GM21381 (cell line): ENCODE data around the gene PRKAR2B.
"Not testable (repeated sequence)": the region's sequence is repeated elsewhere in the genome, so short reads cannot be mapped to it uniquely, and the experiment has no call there.

Source experiments
- ATAC-seq: cut with Tn5 transposase; IDR thresholded peaks from one replicate; pipeline ENCODE4 v1.9.1; 2021; ENCODE audit warnings: mild to moderate bottlenecking, moderate library complexity; ENCODE audit not compliant: unreplicated experiment

Gene PRKAR2B

DNA sequence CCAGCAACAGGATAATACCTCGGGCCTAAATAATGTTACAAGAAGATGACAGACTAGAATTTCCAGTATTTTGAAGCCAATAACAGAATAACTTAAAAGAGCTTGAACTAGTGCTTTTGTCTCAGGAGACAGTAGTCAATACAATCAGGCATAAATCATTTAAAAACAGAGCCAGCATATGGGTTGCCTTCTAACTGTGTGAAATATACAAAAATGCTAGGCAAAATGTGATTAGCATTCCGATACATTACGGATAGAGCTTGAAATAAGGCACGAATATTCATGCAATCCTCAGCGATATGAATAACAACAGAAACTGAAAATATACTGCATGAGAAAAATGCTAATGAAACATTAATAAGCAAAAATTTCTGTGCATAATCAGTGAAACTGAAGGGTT, 18.3 kb upstream of the PRKAR2B start:
- no peak for ATAC-seq

DNA sequence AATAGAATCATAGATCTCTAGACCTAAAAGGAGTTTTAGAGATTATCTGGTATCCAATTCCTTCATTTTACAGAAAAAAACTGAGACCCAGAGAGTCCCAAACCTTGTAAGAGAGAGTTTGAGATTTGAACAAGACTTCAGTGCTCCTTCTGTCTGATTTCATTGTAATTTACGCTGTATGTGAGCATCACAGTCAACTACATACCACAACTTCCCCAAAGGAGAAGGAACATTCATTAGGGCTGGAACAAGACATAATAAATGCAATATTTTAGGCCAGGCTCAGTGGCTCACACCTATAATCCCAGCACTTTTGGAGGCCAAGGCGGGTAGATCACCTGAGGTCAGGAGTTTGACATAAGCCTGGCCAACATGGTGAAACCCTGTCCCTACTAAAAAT, 17.3 kb upstream of the PRKAR2B start:
- ATAC-seq = no peak

DNA sequence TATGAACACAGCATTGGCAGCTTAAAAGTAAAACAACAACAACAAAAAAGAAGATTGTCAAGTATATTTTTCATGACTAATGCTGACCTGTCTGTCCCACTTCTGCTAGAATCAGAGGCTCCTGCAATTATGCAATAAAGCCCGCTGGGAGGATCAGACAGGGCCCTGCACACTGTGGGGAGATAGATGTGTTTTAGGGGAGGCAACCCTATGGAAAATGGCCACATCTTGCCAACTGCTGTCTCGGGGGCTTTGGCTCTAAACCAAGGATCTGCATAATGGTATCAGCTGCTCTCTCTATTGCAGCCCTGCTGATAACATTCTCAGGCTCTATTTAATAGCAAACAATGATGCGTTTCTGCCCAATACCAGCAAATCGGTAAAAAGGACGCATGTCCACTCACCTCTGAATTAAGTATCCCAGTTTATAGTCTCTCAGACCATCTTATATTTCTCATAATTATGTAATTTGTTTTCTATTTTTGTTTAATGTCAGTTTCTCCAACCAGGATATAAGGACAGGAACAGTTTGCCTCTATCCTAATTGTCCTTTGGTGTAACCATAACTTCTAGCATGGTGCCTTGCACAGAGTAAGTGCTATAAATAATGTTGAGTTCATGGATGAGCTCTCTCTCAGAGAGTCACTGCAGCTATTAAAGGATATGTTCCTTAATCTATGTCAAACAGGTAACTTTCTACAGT, 15.3 kb upstream of the PRKAR2B start:
- ATAC-seq = no peak

DNA sequence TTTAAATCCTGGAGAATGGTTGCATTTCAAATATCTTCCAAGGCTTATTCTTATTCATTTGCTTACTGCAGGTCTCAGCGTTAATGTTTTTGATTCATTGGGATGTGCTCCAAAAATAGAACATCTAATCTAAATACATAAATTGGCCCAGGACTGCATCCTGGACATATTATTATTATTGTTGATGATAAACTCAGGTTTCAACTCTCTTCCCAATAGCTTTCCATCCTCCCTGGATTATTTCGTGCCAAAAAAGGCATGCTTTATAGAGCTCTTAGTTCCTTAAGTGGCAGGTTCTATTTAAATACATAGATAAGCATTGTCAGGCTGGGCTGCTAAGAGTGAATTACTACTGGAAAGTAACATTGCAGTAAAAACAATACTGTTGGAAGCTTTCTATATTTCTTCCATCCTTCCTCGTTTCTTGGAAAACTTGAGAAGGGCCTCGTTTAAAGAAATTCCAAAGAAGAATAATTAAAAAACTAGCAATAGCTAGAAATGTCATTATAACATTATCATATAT, 14.7 kb upstream of the PRKAR2B start:
- ATAC-seq = no peak

DNA sequence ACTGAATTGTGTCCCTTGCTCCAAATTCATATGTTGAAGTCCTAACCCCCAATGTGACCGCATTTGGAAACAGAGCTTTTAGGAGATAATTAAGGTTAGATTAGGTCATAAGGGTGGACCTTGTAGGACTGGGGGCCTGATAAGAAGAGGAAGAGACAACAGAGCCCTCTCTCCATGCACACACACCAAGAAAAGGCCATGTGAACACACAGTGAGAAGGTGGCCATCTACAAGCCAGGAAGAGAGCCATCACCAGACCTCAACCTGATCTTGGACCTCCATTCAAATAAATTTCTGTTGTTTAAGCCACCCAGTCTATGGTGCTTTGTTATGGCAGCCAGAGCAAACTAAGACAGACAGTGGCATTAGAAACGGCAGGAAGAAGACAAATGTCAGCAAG, 12.5 kb upstream of the PRKAR2B start:
- ATAC-seq = no peak

DNA sequence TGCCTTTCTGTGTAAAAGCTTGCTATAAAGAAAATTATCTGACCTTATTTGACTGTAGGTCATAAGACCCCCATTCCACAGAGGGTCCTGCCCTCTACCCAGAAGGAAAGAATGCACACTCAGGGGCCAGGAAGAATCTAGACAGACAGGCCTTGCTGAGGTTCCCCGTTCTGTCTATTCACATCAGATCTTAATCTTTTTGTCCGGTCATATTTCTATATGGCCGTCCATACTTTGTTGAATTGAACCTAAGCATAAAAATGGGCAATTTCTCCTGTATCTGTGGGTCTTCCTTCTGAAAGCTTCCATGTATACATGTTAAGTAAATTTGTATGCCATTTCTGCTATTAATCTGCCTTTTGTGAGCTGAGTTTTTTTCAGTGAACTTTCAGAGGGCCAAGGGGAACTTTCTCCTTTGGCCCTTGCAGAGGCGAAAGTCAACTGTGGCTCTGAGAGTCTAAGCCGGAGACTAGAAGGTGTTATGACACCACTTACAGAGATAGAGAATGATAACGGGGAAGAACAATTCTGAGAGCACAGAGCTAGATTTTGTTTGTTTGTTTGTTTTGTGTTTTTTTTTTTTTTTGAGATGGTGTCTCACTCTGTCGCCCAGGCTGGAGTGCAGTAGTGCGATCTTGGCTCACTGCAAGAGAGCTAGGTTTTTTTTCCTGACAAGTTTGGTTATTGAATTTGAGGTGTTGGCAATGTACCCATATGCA, 11.6 kb upstream of the PRKAR2B start:
- ATAC-seq = no peak

DNA sequence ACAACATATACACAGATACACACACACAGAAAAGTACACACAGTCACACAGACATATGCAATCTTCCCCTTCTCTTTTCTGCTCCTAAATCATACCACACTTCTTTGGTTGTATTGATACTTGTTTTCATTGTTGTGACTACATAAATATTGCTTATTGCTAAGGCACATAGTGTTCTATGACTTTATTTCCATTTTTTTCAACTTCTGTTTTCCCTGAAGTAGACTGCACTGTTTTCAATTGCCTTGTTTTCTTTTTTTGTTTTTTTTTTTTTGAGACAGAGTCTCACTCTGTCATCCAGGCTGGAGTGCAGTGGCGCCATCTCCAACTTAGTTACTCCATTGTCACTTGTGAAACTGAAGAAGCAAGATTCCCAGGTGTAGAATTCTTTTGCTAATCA, 10.0 kb upstream of the PRKAR2B start:
- ATAC-seq = no peak

DNA sequence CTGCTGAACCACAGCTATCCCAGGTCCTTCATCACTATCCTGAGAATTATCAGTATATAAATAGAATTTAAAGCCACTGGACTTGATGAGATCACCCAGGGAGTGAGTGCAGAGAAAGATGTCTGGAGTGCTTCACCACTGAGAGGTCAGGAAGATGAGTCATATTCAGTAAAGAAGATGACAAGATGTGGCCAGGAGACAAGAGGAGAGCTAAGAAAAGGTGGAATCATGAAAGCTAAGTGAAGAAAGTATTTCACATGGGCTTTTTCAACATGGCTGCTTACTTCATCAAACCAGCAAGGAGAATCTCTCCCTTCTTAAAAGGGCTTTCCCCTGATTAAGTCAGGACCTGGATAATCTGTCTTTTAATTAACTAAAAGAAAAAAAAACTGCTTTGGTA, 9.1 kb upstream of the PRKAR2B start:
- ATAC-seq = no peak

DNA sequence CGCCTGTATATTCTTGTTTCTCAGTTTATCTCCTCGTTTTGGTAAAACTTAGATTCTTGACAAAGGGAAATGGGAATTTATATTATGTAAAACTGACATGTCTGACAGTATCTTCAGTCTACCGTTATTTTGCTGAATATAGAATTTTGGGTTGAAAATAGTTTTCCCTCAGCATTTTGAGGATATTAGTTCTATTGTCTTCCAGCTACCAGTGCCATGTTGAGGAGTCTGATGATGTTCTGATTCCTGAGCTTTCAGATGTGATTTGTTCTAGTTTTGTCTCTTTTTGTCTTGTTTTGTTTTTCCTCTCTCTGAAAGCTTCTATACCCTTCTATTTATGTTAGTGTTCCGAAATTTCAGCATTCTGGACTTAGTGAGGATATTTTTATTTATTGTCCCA, 8.0 kb upstream of the PRKAR2B start:
- ATAC-seq = no peak

DNA sequence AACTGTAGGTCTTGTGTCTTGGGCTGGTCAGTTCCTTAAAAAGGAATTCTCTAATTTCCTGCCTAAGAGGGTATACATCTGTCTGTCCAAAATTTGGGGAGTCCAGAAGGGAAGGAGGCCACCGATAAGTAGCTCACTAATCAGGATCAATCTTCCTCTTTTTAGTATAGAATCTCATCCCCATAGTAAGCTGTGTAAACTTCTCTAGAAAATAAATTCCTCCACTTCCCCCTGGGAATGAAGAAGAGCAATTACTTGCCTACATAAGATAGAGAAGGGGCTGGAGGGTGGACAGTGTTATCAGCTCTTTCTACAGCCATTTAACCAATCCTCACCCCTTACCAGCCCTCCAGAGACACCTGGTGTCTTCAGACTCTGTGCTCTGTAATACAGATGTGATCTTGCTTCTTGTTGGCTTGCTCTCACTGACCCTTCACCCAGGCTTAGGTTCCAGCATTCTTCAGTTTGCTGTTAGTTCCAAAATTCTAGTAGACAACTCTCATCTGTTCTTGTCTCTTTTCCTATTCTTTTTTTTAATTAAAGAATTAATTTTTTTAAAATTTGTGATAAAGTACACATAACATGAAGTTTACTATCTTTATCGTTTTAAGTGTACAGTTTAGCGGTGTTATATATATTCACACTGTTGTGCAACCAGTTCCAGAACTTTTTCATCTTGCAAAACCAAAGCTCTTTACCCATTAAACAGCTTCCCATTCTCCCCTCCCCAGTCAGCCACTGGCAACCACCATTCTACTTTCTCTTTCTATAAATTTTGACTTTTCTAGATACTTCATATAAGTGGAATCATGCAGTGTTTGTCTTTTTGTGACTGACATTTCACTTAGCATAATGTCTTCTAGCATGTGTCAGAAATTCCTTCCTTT, 6.5 kb upstream of the PRKAR2B start:
- no peak for ATAC-seq

DNA sequence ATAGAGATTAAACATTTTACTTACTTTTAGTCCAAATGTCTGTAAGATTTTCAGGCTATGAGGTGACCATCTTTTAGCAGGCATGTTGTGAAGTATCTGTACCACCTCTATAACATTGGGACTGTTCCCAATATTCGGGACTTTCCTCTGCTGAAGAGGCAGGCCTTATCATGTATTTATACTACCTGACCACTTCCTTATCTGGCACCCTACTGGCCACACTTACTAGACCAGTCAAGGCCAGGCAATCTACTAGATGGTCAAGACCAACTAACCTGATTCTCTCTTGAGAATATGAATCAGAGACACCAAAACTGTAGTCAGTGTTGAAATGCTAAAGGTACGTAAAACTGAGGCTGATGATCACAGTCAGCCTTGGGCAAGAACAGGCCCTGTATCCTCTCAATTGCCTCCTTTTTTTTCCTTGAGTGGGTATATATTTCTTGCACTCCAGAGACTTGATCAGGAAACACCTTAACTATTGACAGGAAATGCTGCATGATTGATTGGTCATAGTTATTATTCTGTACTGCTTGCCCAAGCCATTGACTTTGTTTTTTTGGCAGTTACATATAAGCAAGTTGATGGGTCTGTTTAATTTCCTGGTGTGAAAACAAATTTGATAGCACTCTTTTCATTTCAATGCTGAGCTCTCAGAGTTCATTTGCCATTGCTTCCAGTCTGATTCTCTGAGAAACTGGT, 5.2 kb upstream of the PRKAR2B start:
- ATAC-seq = no peak

DNA sequence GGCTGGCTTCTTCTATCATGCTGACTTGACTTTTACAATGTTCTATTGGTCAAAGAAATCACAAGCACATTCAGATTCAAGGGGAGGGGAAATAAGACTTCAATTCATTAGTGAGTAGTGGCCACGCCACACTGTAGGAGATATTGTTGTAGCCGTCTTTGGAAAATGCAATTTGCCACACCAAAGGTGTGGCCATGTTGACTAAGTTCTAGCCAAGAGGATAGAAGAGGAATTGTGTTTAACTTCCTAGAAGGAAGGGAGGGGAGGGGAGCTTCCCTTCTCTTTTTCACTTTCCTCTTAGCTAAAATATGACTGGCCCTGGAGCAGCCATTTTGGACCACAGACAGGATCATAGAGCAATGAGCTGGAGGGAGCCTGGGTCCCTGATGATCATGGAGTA, 3.4 kb upstream of the PRKAR2B start:
- no peak for ATAC-seq

DNA sequence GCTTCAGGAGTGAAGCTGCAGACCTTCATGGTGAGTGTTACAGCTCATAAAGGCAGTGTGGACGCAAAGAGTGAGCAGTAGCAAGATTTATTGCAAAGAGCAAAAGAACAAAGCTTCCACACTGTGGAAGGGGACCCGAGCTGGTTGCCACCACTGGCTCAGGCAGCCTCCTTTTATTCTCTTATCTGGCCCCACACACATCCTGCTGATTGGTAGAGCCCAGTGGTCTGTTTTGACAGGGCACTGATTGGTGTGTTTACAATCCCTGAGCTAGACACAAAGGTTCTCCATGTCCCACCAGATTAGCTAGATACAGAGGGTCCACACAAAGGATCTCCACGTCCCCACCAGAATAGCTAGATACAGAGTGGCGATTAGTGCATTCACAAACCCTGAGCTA, 2.7 kb upstream of the PRKAR2B start:
- ATAC-seq = not testable (repeated sequence)

DNA sequence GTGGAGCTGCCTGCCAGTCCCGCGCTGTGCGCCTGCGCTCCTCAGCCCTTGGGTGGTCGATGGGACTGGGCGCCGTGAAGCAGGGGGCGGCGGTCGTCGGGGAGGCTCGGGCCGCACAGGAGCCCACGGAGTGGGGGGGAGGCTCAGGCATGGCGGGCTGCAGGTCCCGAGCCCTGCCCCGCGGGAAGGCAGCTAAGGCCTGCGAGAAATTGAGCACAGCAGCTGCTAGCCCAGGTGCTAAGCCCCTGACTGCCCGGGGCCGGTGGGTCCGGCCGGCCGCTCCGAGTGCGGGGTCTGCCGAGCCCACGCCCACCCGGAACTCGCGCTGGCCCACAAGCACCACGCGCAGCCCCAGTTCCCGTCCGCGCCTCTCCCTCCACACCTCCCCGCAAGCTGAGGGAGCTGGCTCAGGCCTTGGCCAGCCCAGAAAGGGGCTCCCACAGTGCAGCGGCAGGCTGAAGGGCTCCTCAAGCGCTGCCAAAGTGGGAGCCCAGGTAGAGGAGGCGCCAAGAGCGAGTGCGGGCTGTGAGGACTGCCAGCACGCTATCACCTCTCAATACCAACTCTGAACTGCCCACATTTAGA, 2.1 kb upstream of the PRKAR2B start:
- ATAC-seq = not testable (repeated sequence)

DNA sequence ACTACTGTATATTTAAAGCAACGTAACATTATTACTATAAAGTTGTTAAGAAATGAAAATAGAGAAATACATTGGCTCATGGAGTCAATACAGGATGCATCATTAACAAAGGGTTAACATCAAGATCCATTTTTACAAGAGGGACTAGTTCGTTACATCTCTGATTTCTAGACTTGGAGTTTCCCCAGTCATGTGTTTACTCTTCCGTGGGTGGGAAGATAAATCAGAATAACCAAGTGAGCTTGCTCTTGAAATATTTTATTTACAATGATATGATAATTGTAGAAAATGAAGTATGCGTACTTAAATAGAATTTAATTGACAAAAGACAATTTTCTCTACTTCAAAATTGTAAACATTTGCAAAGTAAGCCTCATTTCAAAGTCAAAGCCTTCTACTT, 1.0 kb upstream of the PRKAR2B start:
- no peak for ATAC-seq

DNA sequence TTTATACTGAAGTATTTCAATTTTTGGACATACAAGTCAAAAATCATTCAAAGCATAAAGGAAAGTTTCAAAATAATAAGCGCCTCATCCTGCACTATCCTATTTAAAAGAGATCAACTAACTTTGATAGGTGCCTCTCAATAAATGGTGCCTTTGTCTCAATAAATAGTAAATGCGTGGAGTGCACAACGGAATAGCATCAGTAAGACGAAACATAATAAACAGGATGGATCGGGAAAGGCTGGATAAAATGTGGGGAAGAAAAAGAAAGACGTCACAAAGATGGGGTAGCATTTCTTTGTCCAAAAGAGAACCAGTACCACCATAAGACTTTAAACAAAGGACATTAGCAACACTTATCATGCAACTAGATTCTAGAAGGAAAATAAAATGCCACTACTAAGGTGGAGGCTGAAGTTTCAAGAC, 571 bp upstream of the PRKAR2B start:
- ATAC-seq = no peak

DNA sequence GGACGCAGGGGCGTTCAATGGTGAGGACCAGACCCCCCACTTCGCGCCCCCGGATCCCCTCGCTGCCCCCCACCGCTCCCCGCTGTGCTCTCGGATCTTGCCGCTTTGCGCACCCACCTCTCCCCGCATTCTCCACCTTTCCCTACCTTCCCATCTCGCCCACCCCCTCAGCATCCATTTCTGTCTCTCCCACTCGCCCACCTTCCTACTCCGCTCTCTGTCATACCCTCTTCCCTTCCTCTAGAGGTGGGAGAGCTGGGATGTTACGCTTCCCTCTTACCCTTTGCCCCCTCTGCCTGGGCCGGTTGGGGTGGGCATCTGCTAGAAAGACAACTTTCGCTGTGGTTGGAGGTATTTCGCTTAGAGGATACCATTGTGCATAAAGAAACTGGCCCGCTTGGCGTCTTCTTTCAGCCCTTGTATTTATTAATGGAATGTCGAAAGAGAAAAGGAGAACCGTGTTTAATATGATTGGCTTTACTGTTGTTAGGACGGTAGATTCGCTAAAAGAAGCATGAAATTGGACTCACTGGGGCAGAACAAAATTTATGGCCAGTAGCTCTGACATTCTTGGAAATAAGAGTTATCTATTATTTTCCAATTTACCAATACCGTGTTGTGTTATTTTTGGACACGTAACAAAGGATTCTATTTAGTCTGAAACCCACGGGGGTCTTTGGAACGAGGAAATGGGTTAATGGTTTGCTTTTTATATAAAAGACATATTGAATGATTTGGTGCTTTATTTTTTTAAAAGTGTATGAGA, 873 bp downstream of the PRKAR2B start:
- ATAC-seq = no peak

DNA sequence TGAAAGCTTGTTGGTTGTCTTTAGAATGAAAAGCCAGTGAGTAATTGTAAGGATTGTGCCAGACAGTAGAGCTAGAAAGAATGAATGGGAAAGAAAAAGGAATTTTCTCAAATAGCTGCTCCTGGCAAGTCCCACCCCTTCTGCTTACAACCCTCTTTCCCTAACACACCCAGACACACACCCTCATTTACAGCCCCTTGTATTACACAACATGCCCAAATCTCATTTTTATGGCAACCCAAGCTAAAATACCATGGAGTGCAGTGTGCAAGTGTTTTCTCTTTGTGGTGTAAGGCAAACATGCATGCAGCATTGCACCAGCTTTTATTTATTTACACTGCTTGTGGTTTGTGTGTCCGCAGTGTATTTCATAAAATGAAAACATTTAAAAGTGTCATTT, 1.5 kb downstream of the PRKAR2B start:
- no peak for ATAC-seq

DNA sequence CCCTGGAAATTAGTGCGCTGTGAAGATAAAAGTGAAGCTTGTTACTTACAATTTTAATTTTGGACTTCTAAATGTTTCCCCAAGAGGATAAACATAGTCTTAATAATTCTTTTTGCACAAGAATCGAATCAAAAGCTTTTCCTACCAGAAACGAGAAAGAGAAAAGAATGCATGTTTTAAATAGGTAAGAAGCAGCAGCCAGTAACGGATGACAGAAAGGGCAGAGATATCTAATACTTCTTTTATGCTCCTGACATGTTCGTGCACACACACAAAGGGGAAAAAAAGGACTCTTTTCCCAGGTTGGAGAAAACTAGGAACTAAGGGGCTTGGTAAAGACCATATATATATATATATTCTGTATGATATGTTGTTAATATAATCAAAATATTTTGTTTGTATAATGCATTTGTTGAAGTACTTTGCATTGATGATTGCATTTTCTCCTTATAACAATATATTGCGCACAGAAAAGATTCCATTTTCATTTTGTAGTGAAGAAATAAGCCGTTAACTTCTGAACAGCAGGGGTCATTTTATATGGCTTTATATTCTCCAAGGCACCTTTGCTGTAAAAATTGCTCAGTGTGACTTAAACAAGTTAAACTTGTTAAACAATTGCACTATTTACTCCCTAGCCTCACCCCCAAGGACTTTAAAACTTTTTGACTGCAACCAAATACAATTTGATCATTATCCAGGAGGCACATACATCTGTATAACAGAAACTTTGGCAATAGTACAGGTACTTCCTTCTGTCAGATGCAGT, 2.2 kb downstream of the PRKAR2B start:
- ATAC-seq = no peak
